Measurements from ENCODE around the gene RPA3.

RPA3 gene

DNA sequence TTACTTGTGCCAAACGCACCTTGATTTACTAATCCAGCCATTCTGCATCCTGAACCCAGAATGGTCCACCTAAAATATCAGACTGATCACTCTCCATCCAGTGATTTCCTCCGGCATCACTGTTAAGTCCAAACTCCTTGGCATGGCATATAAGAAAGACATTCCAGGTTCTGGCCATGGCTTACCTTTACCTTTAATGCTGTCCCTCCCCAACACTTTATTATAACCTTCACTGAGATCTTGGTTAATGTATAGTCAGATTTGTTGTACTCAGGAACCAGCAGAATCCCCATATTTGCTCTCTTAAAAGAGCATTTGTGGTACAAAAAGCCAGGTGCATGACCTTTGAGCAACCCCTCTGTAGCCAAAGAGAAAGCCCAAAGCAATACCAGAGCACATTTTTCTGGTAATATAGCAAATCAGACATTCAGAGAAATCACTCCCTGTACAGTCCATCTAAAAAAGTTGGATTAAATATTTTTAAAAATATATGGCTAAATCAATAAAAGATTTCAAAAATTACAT is 67.7 kb downstream of the RPA3 start:
- no peaks in the 10 kb centered on the region for H4K20me1 ChIP-seq (ENCODE audit: insufficient read depth, low read length)

DNA sequence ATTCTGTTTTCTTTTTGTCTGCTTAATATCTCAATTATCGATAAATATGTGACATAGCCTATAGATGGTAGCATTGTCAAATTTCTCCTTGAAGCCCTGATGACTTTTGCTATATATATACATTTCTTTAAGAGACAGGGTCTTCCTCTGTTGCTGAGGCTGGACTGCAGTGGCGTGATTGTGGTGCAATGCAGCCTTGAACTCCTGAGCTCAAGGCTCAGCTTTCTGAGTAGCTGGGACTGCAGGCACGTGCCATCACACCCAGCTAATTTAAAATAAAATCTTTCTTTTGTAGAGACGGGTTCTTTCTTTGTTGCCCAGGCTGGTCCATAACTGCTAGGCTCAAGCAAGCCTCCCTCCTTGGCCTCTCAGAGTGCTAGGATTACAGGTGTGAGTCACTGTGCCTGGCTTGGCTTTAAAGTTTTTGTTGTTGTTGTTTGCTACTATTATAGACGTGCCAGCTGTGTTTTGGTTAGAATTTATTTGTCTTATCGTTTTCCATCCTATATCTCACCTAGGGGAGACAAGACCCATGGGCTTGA is 70.8 kb downstream of the RPA3 start:
- Histone ChIP-seq H3K9me3 (ENCODE audit: insufficient read depth, low read length, severe bottlenecking) (no peaks in the 10 kb centered on the region), H3K4me3 (ENCODE audit: low read depth in 1 of 2, low read length in 2 of 2) (no peak overlapping the region), H3K27me3 (ENCODE audit: insufficient read depth, low read length, poor library complexity) (no peaks in the 10 kb centered on the region), H3K9ac (ENCODE audit: low read depth, low read length) (no peak overlapping the region), H3K79me2 (ENCODE audit: insufficient read depth, low read length) (peaks cover 36% of the 10 kb centered on the region), H3K36me3 (ENCODE audit: insufficient read depth, low read length) (peaks cover 5% of the 10 kb centered on the region; the same call in 1 of the 2 replicates), H3K27ac (ENCODE audit: low read length) (no peak overlapping the region), H4K20me1 (ENCODE audit: insufficient read depth, low read length) (no peaks in the 10 kb centered on the region), H3K4me1 (ENCODE audit: insufficient read depth, low read length) (peaks cover 3% of the 10 kb centered on the region; the same call in 1 of the 2 replicates), H3K4me2 (ENCODE audit: insufficient read depth, low read length) (no peak overlapping the region), H2AFZ (ENCODE audit: low read depth, low read length) (no peak overlapping the region)
- no peak for DNase-seq
- TF ChIP-seq, protein P1, sequence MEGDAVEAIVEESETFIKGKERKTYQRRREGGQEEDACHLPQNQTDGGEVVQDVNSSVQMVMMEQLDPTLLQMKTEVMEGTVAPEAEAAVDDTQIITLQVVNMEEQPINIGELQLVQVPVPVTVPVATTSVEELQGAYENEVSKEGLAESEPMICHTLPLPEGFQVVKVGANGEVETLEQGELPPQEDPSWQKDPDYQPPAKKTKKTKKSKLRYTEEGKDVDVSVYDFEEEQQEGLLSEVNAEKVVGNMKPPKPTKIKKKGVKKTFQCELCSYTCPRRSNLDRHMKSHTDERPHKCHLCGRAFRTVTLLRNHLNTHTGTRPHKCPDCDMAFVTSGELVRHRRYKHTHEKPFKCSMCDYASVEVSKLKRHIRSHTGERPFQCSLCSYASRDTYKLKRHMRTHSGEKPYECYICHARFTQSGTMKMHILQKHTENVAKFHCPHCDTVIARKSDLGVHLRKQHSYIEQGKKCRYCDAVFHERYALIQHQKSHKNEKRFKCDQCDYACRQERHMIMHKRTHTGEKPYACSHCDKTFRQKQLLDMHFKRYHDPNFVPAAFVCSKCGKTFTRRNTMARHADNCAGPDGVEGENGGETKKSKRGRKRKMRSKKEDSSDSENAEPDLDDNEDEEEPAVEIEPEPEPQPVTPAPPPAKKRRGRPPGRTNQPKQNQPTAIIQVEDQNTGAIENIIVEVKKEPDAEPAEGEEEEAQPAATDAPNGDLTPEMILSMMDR (IDR thresholded peaks at IDR 0.05; ENCODE audit: borderline replicate concordance, extremely low read depth, low read length, poor library complexity, severe bottlenecking): no peak
- TF ChIP-seq EZH2 (IDR thresholded peaks at IDR 0.05; ENCODE audit: borderline replicate concordance, low read depth, low read length, severe bottlenecking): no peak
- ATAC-seq (ENCODE audit: insufficient read depth, low read depth): no peak

More for the DNA sequence above, 67.7 kb downstream of the RPA3 start:
- no peak for DNase-seq
- TF ChIP-seq EZH2 (IDR thresholded peaks at IDR 0.05; ENCODE audit: borderline replicate concordance, low read depth, low read length, severe bottlenecking): no peak
- TF ChIP-seq, protein P1 (IDR thresholded peaks at IDR 0.05; ENCODE audit: borderline replicate concordance, extremely low read depth, low read length, poor library complexity, severe bottlenecking): no peak
- Histone ChIP-seq H3K9ac (ENCODE audit: low read depth, low read length) (no peak overlapping the region), H3K4me2 (ENCODE audit: insufficient read depth, low read length) (no peak overlapping the region), H3K4me3 (ENCODE audit: low read depth in 1 of 2, low read length in 2 of 2) (no peak overlapping the region), H3K79me2 (ENCODE audit: insufficient read depth, low read length) (peaks cover 38% of the 10 kb centered on the region), H3K27ac (ENCODE audit: low read length) (no peak overlapping the region), H3K27me3 (ENCODE audit: insufficient read depth, low read length, poor library complexity) (no peaks in the 10 kb centered on the region), H3K36me3 (ENCODE audit: insufficient read depth, low read length) (no peaks in the 10 kb centered on the region), H2AFZ (ENCODE audit: low read depth, low read length) (no peak overlapping the region), H3K9me3 (ENCODE audit: insufficient read depth, low read length, severe bottlenecking) (no peaks in the 10 kb centered on the region), H3K4me1 (ENCODE audit: insufficient read depth, low read length) (no peaks in the 10 kb centered on the region)
- ATAC-seq (ENCODE audit: insufficient read depth, low read depth): no peak

DNA sequence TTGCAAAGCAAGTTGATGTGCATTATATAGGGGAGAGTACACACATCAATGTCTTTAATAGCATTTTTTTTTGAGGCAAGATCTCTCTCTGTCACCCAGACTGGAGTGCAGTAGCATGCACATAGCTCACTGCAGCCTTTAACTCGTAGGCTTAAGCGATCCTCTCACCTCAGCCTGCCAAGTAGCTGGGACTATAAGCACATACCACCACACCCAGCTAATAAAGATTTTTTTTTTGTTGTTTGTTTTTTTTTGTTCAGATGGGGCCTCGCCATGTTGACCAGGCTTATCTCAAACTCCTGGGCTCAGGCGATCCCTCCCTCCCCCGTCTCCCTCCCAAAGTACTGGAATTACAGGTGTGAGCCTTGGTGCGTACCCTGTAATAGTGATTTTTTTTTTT is 76.3 kb downstream of the RPA3 start:
- peaks cover 33% of the 10 kb centered on the region for H3K4me1 ChIP-seq (ENCODE audit: insufficient read depth, low read length)
- H3K9me3 ChIP-seq (ENCODE audit: insufficient read depth, low read length, severe bottlenecking): no peaks in the 10 kb centered on the region
- no peaks in the 10 kb centered on the region for H4K20me1 ChIP-seq (ENCODE audit: insufficient read depth, low read length)
- peak overlapping the region in 1 of 2 experiments; percentile 76; a peak in 1 of 4 replicates for H3K4me3 ChIP-seq (ENCODE audit: low read depth in 1 of 2, low read length in 2 of 2)
- H3K79me2 ChIP-seq (ENCODE audit: insufficient read depth, low read length): peaks cover 53% of the 10 kb centered on the region
- peak overlapping the region; percentile 73; the same call in 1 of the 2 replicates for H3K9ac ChIP-seq (ENCODE audit: low read depth, low read length)
- H3K27ac ChIP-seq (ENCODE audit: low read length): 0 out of 2 replicates have a peak overlapping the region, but pooled peaks have one; percentile 9
- TF ChIP-seq, protein P1 (IDR thresholded peaks at IDR 0.05; ENCODE audit: borderline replicate concordance, extremely low read depth, low read length, poor library complexity, severe bottlenecking): no peak
- TF ChIP-seq EZH2 (IDR thresholded peaks at IDR 0.05; ENCODE audit: borderline replicate concordance, low read depth, low read length, severe bottlenecking): no peak
- no peaks in the 10 kb centered on the region for H3K27me3 ChIP-seq (ENCODE audit: insufficient read depth, low read length, poor library complexity)
- peaks cover 19% of the 10 kb centered on the region for H3K36me3 ChIP-seq (ENCODE audit: insufficient read depth, low read length)
- H3K4me2 ChIP-seq (ENCODE audit: insufficient read depth, low read length): peak overlapping the region; percentile 82
- ATAC-seq (ENCODE audit: insufficient read depth, low read depth) (no peak), DNase-seq (no peak)
- H2AFZ ChIP-seq (ENCODE audit: low read depth, low read length): no peak overlapping the region
